A549 (cell line): ENCODE data around the gene PLIN1. TPM values are rescaled to one million over a fixed set of nuclear protein-coding genes. Genes with fewer than 3 reads are reported as not detected.

ENCODE experiments used
- ATAC-seq, 2 experiments: fragments of 200-7000 bp in 1 of 2; fragments of >200 bp in 1 of 2; cut with Nextera tagmentation in 1 of 2; cut with Tn5 transposase in 1 of 2; 3 replicates each; pipeline versions ENCODE4 v1.8.0 to v1.9.1; 2018 to 2020; ENCODE audit warnings: mild to moderate bottlenecking in 1 of 2, moderate library complexity in 1 of 2
- CTCF ChIA-PET: fragments of 300-600 bp; sonication (Branson Sonifier 250); formaldehyde crosslinking; extraction: SDS; loops from one replicate; lab custom pipeline; 2021; ENCODE audit warnings: antibody characterized with exemption, inconsistent platforms; lab: Yijun Ruan, JAX
- POLR2A ChIA-PET: fragments of 350-600 bp; formaldehyde crosslinking; extraction: SDS; loops from one replicate; lab custom pipeline; 2021; ENCODE audit warnings: antibody characterized with exemption, inconsistent platforms; lab: Yijun Ruan, JAX
- DNase-seq, 2 experiments: peaks; one replicate each; pipeline versions ENCODE4 v3.0.0 to v3.0.0-alpha.2; 2011 to 2016; ENCODE audit warnings: low read depth in 1 of 2, low spot score in 1 of 2
- FAIRE-seq: peaks from 2 replicates; lab custom pipeline; 2011; peaks lifted over from hg19 to GRCh38; lab: Jason Lieb, UNC
- H3K27ac ChIP-seq, 2 experiments: fragments of >200 bp; sonication (Bioruptor Twin); formaldehyde crosslinking; 3 replicates each; pipeline ENCODE4 v1.5.1; 2016 to 2017
- H3K4me1 ChIP-seq: fragments of >200 bp; sonication (Bioruptor Twin); formaldehyde crosslinking; 3 replicates; pipeline ENCODE4 v1.6.1; 2016
- H3K4me2 ChIP-seq: fragments of >200 bp; sonication (Bioruptor Twin); formaldehyde crosslinking; 3 replicates; pipeline ENCODE4 v1.6.1; 2016
- H3K4me3 ChIP-seq: fragments of >200 bp; sonication (Bioruptor Twin); formaldehyde crosslinking; 3 replicates; pipeline ENCODE4 v1.5.1; 2016
- H3K9me3 ChIP-seq: fragments of >200 bp; sonication (Bioruptor Twin); formaldehyde crosslinking; 3 replicates; pipeline ENCODE4 v1.6.1; 2016
- CBX2 ChIP-seq: fragments of 200-600 bp; sonication (generic); IDR thresholded peaks from 2 replicates; pipeline ENCODE4 v1.6.1; 2016; ENCODE audit warnings: low read depth, mild to moderate bottlenecking, borderline replicate concordance
- CHD2 ChIP-seq: fragments of 150-350 bp; IDR thresholded peaks from 2 replicates; pipeline ENCODE4 v1.6.1; 2014; ENCODE audit warnings: low read length; ENCODE audit not compliant: partially characterized antibody
- CHD4 ChIP-seq: fragments of 200-600 bp; sonication (generic); IDR thresholded peaks from 2 replicates; pipeline ENCODE4 v1.6.1; 2016; ENCODE audit warnings: antibody characterized with exemption, mild to moderate bottlenecking, borderline replicate concordance
- FOXS1 ChIP-seq: fragments of 250-450 bp; sonication (Bioruptor Pico); IDR thresholded peaks from 2 replicates; pipeline ENCODE4 v1.5.0; 2020; ENCODE audit warnings: mild to moderate bottlenecking, moderate library complexity
- GATA3 ChIP-seq: IDR thresholded peaks from 2 replicates; pipeline ENCODE4 v1.6.1; 2012; ENCODE audit warnings: borderline replicate concordance
- JUNB ChIP-seq: fragments of >200 bp; sonication (Bioruptor Twin); formaldehyde crosslinking; IDR thresholded peaks from 2 replicates; pipeline ENCODE4 v1.6.1; 2016
- KDM5A ChIP-seq: fragments of 200-600 bp; sonication (generic); IDR thresholded peaks from 2 replicates; pipeline ENCODE4 v1.6.1; 2016; ENCODE audit warnings: antibody characterized with exemption, mild to moderate bottlenecking
- MAFK ChIP-seq: fragments of 450-650 bp; IDR thresholded peaks from 2 replicates; pipeline ENCODE4 v1.6.1; 2014; ENCODE audit not compliant: partially characterized antibody
- MAZ ChIP-seq: fragments of 150-350 bp; IDR thresholded peaks from 2 replicates; pipeline ENCODE4 v1.6.1; 2014; ENCODE audit warnings: antibody characterized with exemption, low read depth, low read length, borderline replicate concordance
- NFE2L2 ChIP-seq: fragments of 150-350 bp; conservative IDR thresholded peaks from 2 replicates; pipeline ENCODE4 v1.6.1; 2014; ENCODE audit warnings: low read length
- NR3C1 ChIP-seq: fragments of >200 bp; sonication (Bioruptor Twin); formaldehyde crosslinking; IDR thresholded peaks from 3 replicates; pipeline ENCODE4 v1.6.1; 2017
- POLR2AphosphoS2 ChIP-seq: conservative IDR thresholded peaks from 2 replicates; pipeline ENCODE4 v1.6.1; 2012; ENCODE audit warnings: low read length, improper control_type of control experiment, inconsistent platforms
- RCOR1 ChIP-seq: fragments of 150-350 bp; IDR thresholded peaks from 2 replicates; pipeline ENCODE4 v1.6.1; 2014; ENCODE audit warnings: antibody characterized with exemption, low read length, low read depth
- RFX5 ChIP-seq: fragments of 450-650 bp; IDR thresholded peaks from 2 replicates; pipeline ENCODE4 v1.7.1; 2014; ENCODE audit warnings: antibody characterized with exemption, mild to moderate bottlenecking, moderate library complexity
- RNF2 ChIP-seq: fragments of 200-600 bp; sonication (generic); IDR thresholded peaks from 2 replicates; pipeline ENCODE4 v1.6.1; 2016; ENCODE audit warnings: low read depth, mild to moderate bottlenecking, antibody characterized with exemption, moderate library complexity, borderline replicate concordance
- TFCP2L1 ChIP-seq: fragments of 250-450 bp; sonication (Bioruptor Pico); IDR thresholded peaks from 2 replicates; pipeline ENCODE4 v1.5.0; 2021; ENCODE audit warnings: mild to moderate bottlenecking
- ZFP36 ChIP-seq: fragments of 450-650 bp; IDR thresholded peaks from 2 replicates; pipeline ENCODE4 v1.6.1; 2014; ENCODE audit warnings: borderline replicate concordance; ENCODE audit not compliant: partially characterized antibody
- ZNF302 ChIP-seq: fragments of 250-450 bp; sonication (Bioruptor Pico); IDR thresholded peaks from 2 replicates; pipeline ENCODE4 v1.9.0; 2021; ENCODE audit warnings: inconsistent platforms, mild to moderate bottlenecking, moderate library complexity
- ZSCAN20 ChIP-seq: fragments of 250-450 bp; sonication (Bioruptor Pico); IDR thresholded peaks from 2 replicates; pipeline ENCODE4 v1.8.0; 2022; ENCODE audit warnings: mild to moderate bottlenecking, moderate library complexity
- WGBS: methylation state at CpG from one replicate; pipeline ENCODE4 v1.1.6; 2017; ENCODE audit errors: missing lambda C conversion rate; 5-methylcytosine and 5-hydroxymethylcytosine counted together
- polyA plus RNA-seq, 4 experiments: library from polyadenylated mRNA; depleted of rRNA in 3 of 4; stranded (reverse); fragments of >200 nt; fragmentation: RNase III in 1 of 4; extraction: RNeasy Plus Mini Kit Qiagen cat#74134 plus additional on column Dnase treatment in 1 of 4; gene quantifications; 2 replicates in 3 of 4; 3 replicates in 1 of 4; pipeline ENCODE4 v1.2.3, GENCODE V29; 2011 to 2017
- TF ChIP-seq, protein P1 (sequence below): fragments of 200-600 bp; sonication (generic); IDR thresholded peaks from 2 replicates; pipeline ENCODE4 v1.6.1; 2016; ENCODE audit warnings: antibody characterized with exemption, mild to moderate bottlenecking, moderate library complexity
- TF ChIP-seq, protein P2 (sequence below): IDR thresholded peaks from 2 replicates; pipeline ENCODE4 v1.6.1; 2012

Gene PLIN1
- polyA plus RNA-seq, 2 of the 4 experiments (the other 2 are of a cell fraction), result 0.27 to 0.74 TPM

DNA sequence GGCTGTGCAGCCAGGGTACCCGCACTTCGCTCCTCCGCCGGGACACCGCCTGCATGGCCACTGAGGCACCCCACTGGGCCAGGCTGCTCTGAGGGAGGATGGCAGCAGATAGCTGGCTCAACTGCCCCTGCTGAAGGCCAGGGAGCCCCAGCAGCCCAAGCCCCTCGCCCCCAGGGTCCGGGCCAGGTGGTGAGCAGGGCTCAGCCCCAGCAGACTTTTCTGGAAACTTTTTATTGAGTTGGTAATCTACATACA, 11.5 kb downstream of the PLIN1 start:
- POLR2A ChIA-PET, result no interaction called here
- no peak for ATAC-seq
- no peak for FAIRE-seq
- no peak for TF ChIP-seq GATA3
- TF ChIP-seq, protein P1, sequence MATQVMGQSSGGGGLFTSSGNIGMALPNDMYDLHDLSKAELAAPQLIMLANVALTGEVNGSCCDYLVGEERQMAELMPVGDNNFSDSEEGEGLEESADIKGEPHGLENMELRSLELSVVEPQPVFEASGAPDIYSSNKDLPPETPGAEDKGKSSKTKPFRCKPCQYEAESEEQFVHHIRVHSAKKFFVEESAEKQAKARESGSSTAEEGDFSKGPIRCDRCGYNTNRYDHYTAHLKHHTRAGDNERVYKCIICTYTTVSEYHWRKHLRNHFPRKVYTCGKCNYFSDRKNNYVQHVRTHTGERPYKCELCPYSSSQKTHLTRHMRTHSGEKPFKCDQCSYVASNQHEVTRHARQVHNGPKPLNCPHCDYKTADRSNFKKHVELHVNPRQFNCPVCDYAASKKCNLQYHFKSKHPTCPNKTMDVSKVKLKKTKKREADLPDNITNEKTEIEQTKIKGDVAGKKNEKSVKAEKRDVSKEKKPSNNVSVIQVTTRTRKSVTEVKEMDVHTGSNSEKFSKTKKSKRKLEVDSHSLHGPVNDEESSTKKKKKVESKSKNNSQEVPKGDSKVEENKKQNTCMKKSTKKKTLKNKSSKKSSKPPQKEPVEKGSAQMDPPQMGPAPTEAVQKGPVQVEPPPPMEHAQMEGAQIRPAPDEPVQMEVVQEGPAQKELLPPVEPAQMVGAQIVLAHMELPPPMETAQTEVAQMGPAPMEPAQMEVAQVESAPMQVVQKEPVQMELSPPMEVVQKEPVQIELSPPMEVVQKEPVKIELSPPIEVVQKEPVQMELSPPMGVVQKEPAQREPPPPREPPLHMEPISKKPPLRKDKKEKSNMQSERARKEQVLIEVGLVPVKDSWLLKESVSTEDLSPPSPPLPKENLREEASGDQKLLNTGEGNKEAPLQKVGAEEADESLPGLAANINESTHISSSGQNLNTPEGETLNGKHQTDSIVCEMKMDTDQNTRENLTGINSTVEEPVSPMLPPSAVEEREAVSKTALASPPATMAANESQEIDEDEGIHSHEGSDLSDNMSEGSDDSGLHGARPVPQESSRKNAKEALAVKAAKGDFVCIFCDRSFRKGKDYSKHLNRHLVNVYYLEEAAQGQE, result no peak
- no peak for TF ChIP-seq ZNF302 (CRISPR knock-in tag)
- no peak for TF ChIP-seq CHD2
- no peak for TF ChIP-seq KDM5A
- no peak for TF ChIP-seq POLR2AphosphoS2
- no peak for TF ChIP-seq NFE2L2
- TF ChIP-seq RFX5, result no peak
- no peak for TF ChIP-seq NR3C1
- TF ChIP-seq RNF2, result no peak
- no peak for TF ChIP-seq TFCP2L1 (CRISPR knock-in tag)
- DNase-seq, result no peak
- CTCF ChIA-PET, result interaction anchor here (0.8 to 9.4 kb wide), 6 partner anchors 11 to 225 kb away, joined by 3 to 79 read pairs (median 3); partner anchors contain the start of genes MESP1 and PLIN1
- 90% methylated on average over 7 of the region's 7 CpGs for WGBS
- Histone ChIP-seq H3K9me3 (no peaks in the 10 kb centered on the region), H3K4me1 (peaks cover 8% of the 10 kb centered on the region; the same call in 1 of the 3 replicates), H3K4me3 (no peak overlapping the region), H3K4me2 (no peak overlapping the region), H3K27ac (no peak overlapping the region)

DNA sequence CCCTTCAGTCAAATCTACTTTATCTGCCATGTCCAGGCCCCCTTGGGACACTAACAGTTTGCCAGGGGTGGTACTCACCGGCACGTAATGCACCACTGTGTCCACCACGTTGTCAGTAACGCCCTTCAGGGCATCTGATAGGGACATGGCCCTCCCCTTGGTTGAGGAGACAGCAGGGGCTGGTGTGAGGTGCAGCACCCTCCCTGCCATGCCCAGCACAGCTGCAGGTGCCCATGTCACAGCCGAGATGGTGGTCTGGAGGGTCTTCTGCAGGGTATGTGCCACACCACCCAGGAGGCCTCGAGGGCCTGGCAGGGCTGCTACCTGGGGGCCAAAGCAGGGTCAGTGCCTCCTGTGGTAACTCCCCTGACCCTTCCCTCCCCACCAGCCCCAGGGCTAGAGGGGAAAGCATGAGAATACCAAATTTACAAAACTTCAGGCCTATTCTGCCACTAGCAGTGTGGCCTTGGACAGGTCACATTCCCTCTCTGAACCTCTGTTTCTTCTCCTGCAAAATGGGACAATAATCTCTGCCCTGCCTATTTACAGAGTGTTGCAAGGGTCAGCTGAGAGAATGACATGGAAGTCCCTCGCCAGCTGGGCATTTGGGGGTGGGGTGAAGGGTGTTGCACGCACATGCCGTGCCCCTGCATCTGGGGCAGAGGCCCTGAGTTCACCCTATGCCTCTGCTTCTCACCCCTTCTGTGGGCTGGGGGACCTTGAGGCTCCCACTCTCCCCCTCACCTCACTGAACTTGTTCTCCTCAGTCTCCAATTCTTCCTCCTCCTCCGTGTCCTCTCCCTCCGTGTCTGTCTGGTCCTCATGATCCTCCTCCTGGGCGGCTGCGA, 12.1 kb downstream of the PLIN1 start:
- FAIRE-seq (no peak), ATAC-seq (peak; percentile 5 to 10; a peak in 3 of 6 replicates), DNase-seq (no peak)
- no peak overlapping the region for H3K27ac ChIP-seq
- ChIA-PET POLR2A (no interaction called here), CTCF (interaction anchor here (1.1 to 9.4 kb wide), 5 partner anchors 10 to 225 kb away, joined by 3 to 79 read pairs (median 3); partner anchors contain the start of gene PLIN1)
- H3K4me1 ChIP-seq, result peaks cover 8% of the 10 kb centered on the region; the same call in 1 of the 3 replicates
- TF ChIP-seq RCOR1 (no peak), NFE2L2 (no peak), JUNB (no peak), CBX2 (no peak), ZSCAN20 (CRISPR knock-in tag) (no peak), CHD2 (no peak), MAFK (no peak), GATA3 (no peak), MAZ (no peak), CHD4 (no peak), FOXS1 (CRISPR knock-in tag) (no peak), ZFP36 (no peak)
- TF ChIP-seq, protein P2, sequence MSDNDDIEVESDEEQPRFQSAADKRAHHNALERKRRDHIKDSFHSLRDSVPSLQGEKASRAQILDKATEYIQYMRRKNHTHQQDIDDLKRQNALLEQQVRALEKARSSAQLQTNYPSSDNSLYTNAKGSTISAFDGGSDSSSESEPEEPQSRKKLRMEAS, result no peak
- no peaks in the 10 kb centered on the region for H3K9me3 ChIP-seq
- no peak overlapping the region for H3K4me2 ChIP-seq
- WGBS, result 84% methylated on average over 10 of the region's 13 CpGs
- H3K4me3 ChIP-seq, result no peak overlapping the region
